WI38 (cell line): Measurements from ENCODE around the gene ZFYVE9.

ENCODE experiments used
- H3K4me3 ChIP-seq: 2 replicates; pipeline ENCODE4 v1.5.1; 2011; ENCODE audit warnings: low read depth, mild to moderate bottlenecking, control low read depth, low read length
- CTCF ChIP-seq: IDR thresholded peaks from 2 replicates; pipeline ENCODE4 v1.5.1; 2012; ENCODE audit warnings: low read depth, mild to moderate bottlenecking, control low read depth, low read length

Gene ZFYVE9

GRCh38 chr1:52259886-52260285 lies 118.0 kb downstream of the ZFYVE9 start:
- TF ChIP-seq CTCF = no peak
- H3K4me3 ChIP-seq = no peak overlapping the region

GRCh38 chr1:52263153-52263910 lies 121.4 kb downstream of the ZFYVE9 start:
- no peak overlapping the region for H3K4me3 ChIP-seq
- TF ChIP-seq CTCF = no peak

DNA sequence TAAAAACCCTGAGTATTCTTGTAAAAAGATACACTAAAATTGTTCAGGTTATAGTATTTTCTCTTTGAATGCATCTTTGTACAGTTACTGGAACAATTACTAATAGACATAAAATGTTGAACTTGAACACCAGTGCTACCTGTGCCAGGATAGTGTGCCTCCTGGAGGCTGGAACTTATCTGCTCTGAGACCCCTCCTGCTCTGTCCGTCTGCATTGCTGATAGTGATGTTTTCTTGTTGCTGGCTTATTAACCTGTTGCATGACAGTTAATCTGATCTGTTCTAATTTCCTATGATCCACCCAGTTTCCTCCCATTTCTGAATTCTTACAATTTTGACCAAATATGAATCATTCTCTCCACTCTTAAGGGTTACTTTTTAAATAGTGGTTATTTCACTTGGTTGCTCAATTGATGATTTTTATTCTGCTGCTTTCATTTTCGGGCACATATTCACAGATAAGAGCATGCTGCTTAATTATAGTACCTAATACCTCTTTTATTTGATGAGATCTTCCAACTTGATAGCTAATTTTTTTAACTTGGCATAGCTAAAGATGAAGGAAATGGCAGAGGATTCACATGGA lies 122.7 kb downstream of the ZFYVE9 start:
- no peak for TF ChIP-seq CTCF

GRCh38 chr1:52266507-52266906 lies 124.6 kb downstream of the ZFYVE9 start:
- H3K4me3 ChIP-seq = no peak overlapping the region
- TF ChIP-seq CTCF = no peak

More for the DNA sequence above, 122.7 kb downstream of the ZFYVE9 start:
- H3K4me3 ChIP-seq = no peak overlapping the region

GRCh38 chr1:52268372-52268771 lies 126.5 kb downstream of the ZFYVE9 start:
- TF ChIP-seq CTCF = no peak
- no peak overlapping the region for H3K4me3 ChIP-seq

GRCh38 chr1:52281518-52281917 lies 139.6 kb downstream of the ZFYVE9 start:
- TF ChIP-seq CTCF = no peak
- no peak overlapping the region for H3K4me3 ChIP-seq

GRCh38 chr1:52288286-52288685 lies 146.4 kb downstream of the ZFYVE9 start:
- H3K4me3 ChIP-seq = no peak overlapping the region
- TF ChIP-seq CTCF = no peak
